Measurements from ENCODE around the gene DDX41. TPM values are rescaled to one million over a fixed set of nuclear protein-coding genes. Genes with fewer than 3 reads are reported as not detected.
"Not testable (repeated sequence)": the region's sequence is repeated elsewhere in the genome, so short reads cannot be mapped to it uniquely, and the experiment has no call there.

The DDX41 gene
- total and polyA plus RNA-seq, 2 donors (not counting 1 experiment from before 2014, with no cell fraction given): 110 to 168 TPM

- no peaks in the 10 kb centered on the region for H3K9me3 Mint-ChIP-seq (ENCODE audit: insufficient read depth)
- TF ChIP-seq EZH2 (IDR thresholded peaks at IDR 0.05; ENCODE audit: borderline replicate concordance, insufficient read depth, low read depth, low read length, poor library complexity, severe bottlenecking) (no peak), CTCF (IDR thresholded peaks at IDR 0.05) (no peak)
- no peak overlapping the region for H3K4me3 Mint-ChIP-seq
- POLR2A ChIA-PET: no interaction called here
- Histone ChIP-seq H4K20me1 (ENCODE audit: control insufficient read depth, insufficient read depth, low read length, poor library complexity, severe bottlenecking) (no peaks in the 10 kb centered on the region), H3K79me2 (ENCODE audit: control insufficient read depth, insufficient read depth, low read length) (no peaks in the 10 kb centered on the region), H3K36me3 (replicated peaks in 1 of 2; ENCODE audit: control extremely low read depth in 1 of 2, control insufficient read depth in 1 of 2, extremely low read depth in 1 of 2, insufficient read depth in 2 of 2, low read length in 1 of 2) (no peaks in the 10 kb centered on the region), H3K27me3 (replicated peaks in 1 of 4; ENCODE audit: control extremely low read depth in 1 of 4, control insufficient read depth in 3 of 4, insufficient read depth in 4 of 4, low read length in 3 of 4) (peaks cover 0 to 9% (median 0%) of the 10 kb centered on the region in 4 experiments), H3K9me3 (ENCODE audit: control extremely low read depth in 1 of 3, control insufficient read depth in 2 of 3, insufficient read depth in 1 of 3, low read length in 2 of 3) (peaks cover 0 to 4% (median 0%) of the 10 kb centered on the region in 3 donors), H2AFZ (ENCODE audit: insufficient read depth, low read depth, low read length, poor library complexity, severe bottlenecking) (no peak overlapping the region), H3K4me1 (ENCODE audit: control insufficient read depth in 2 of 2, insufficient read depth in 2 of 2, low read length in 2 of 2) (no peaks in the 10 kb centered on the region), H3K27ac (ENCODE audit: low read length in 2 of 2) (no peak overlapping the region), H3K4me3 (ENCODE audit: control extremely low read depth in 1 of 5, extremely low read depth in 1 of 5, insufficient read depth in 1 of 5, low read depth in 2 of 5, low read length in 4 of 5) (no peak overlapping the region), H3K9ac (ENCODE audit: low read length) (no peak overlapping the region), H3K4me2 (replicated peaks; ENCODE audit: low read depth, low read length, poor library complexity, severe bottlenecking) (no peak overlapping the region)
- ATAC-seq (ENCODE audit: low read depth): no peak
- intact Hi-C loops (cut with micrococcal nuclease): no loop called here
- no peak overlapping the region for H3K27ac Mint-ChIP-seq
- no CpG with 5 or more reads among the region's 8 CpGs for WGBS (ENCODE audit: insufficient coverage)
- CTCF ChIA-PET: interaction anchor here (1.1 kb wide), 1 partner anchor 11 kb away, joined by 3 read pairs; no protein-coding TSS in a partner anchor
- no peaks in the 10 kb centered on the region for H3K4me1 Mint-ChIP-seq
- DNase-seq: no peak
- H3K27me3 Mint-ChIP-seq: peaks cover 20% of the 10 kb centered on the region
Observed at GRCh38 chr5:177565046-177565445, 48.3 kb upstream of the DDX41 start.

GRCh38 chr5:177559446-177559941 lies 42.7 kb upstream of the DDX41 start:
- H3K9me3 Mint-ChIP-seq (ENCODE audit: insufficient read depth); H2AFZ ChIP-seq (ENCODE audit: insufficient read depth, low read depth, low read length, poor library complexity, severe bottlenecking); H3K4me3 Mint-ChIP-seq; POLR2A ChIA-PET; H3K4me1 Mint-ChIP-seq; CTCF ChIA-PET; H3K9me3 ChIP-seq (ENCODE audit: control extremely low read depth in 1 of 3, control insufficient read depth in 2 of 3, insufficient read depth in 1 of 3, low read length in 2 of 3); H3K4me1 ChIP-seq (ENCODE audit: control insufficient read depth in 2 of 2, insufficient read depth in 2 of 2, low read length in 2 of 2); H3K4me2 ChIP-seq (replicated peaks; ENCODE audit: low read depth, low read length, poor library complexity, severe bottlenecking); H3K36me3 ChIP-seq (replicated peaks in 1 of 2; ENCODE audit: control extremely low read depth in 1 of 2, control insufficient read depth in 1 of 2, extremely low read depth in 1 of 2, insufficient read depth in 2 of 2, low read length in 1 of 2); H4K20me1 ChIP-seq (ENCODE audit: control insufficient read depth, insufficient read depth, low read length, poor library complexity, severe bottlenecking); H3K27me3 Mint-ChIP-seq; intact Hi-C loops (cut with micrococcal nuclease); H3K27me3 ChIP-seq (replicated peaks in 1 of 4; ENCODE audit: control extremely low read depth in 1 of 4, control insufficient read depth in 3 of 4, insufficient read depth in 4 of 4, low read length in 3 of 4); ATAC-seq (ENCODE audit: low read depth); H3K9ac ChIP-seq (ENCODE audit: low read length); H3K27ac ChIP-seq (ENCODE audit: low read length in 2 of 2); DNase-seq; H3K27ac Mint-ChIP-seq; H3K4me3 ChIP-seq (ENCODE audit: control extremely low read depth in 1 of 5, extremely low read depth in 1 of 5, insufficient read depth in 1 of 5, low read depth in 2 of 5, low read length in 4 of 5): not testable (repeated sequence)
- WGBS (ENCODE audit: insufficient coverage): 96% methylated on average over 4 of the region's 8 CpGs
- H3K79me2 ChIP-seq (ENCODE audit: control insufficient read depth, insufficient read depth, low read length): peaks cover 13% of the 10 kb centered on the region

Measured in B cell (primary cell).